HG03565 (cell line): ENCODE measurements around the gene DBP.

Experiments used
- ATAC-seq: cut with Tn5 transposase; IDR thresholded peaks from one replicate; pipeline ENCODE4 v1.9.1; 2021; ENCODE audit warnings: mild to moderate bottlenecking, moderate library complexity; ENCODE audit not compliant: unreplicated experiment

DBP gene

GRCh38 chr19:48588670-48589401, 48.3 kb downstream of the DBP start:
- peak; percentile 49 for ATAC-seq

- ATAC-seq: no peak
Measured at GRCh38 chr19:48587387-48587786, 49.8 kb downstream of the DBP start.

- ATAC-seq: no peak
Measured at GRCh38 chr19:48582168-48582567, 55.0 kb downstream of the DBP start.
